Measurements from ENCODE around the gene API5.

API5 gene

DNA sequence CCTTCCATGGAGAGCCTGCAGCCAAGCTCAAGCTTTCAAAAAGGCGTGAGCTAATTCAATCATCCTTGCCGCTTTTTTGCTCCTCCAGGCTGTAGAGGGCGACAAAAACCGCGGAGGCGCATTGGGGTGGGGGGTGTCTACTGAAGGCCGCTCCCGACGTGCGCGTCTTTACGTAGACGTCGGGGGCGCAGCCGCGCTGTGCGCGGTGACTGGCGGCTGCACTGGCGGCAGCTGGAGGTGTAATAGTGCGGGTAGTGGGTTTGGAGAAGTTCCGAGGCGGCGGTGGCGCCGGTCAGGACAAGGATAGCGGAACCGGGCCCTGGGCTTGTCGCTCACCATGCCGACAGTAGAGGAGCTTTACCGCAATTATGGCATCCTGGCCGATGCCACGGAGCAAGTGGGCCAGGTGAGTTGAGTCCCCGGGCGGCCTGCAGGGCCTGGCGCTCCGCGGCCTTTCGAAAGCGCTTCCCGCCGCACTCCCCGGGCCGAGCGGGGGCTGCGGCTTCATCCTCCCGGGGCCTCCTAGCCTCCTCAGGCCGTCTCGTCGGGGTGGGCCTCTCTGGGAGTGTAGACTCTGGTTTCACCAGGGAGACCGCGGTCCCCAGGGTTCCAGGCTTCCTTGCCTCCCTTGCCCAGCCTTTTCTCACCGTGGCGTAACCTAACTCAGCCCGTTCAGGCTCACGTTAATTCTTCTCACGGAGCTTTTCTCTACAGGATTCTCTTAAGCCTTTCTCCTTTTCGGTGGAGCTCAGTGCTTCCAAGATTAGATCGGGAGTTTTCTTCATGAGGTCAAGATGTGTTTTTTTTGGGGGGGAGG is at the start of gene API5:
TSS of gene API5 (plus strand) at position 206 of the 817 bp plus-strand sequence. CDS start at position 338, 132 bp downstream.
- H3K4me1 ChIP-seq (ENCODE audit: control insufficient read depth, insufficient read depth, low read length), result peaks cover 11% of the 10 kb centered on the region; the same call in 1 of the 2 replicates

GRCh38 chr11:43267856-43268580 is 43.8 kb upstream of the API5 start:
- no peak overlapping the region for H3K4me3 ChIP-seq (ENCODE audit: low read depth, low read length)
- H3K27me3 ChIP-seq (ENCODE audit: control insufficient read depth, insufficient read depth, low read length), result no peaks in the 10 kb centered on the region
- no peak overlapping the region for H3K9ac ChIP-seq (ENCODE audit: low read depth, low read length)
- H3K4me1 ChIP-seq (ENCODE audit: control insufficient read depth, insufficient read depth, low read length), result 0 out of 2 replicates have a peak, but pooled peaks cover 3% of the 10 kb centered on the region
- no peak overlapping the region for H3K27ac ChIP-seq (ENCODE audit: low read depth, low read length)
- no peaks in the 10 kb centered on the region for H3K36me3 ChIP-seq (ENCODE audit: control insufficient read depth, insufficient read depth, low read length)
- H3K9me3 ChIP-seq (ENCODE audit: control insufficient read depth, insufficient read depth, low read length), result no peaks in the 10 kb centered on the region

More for the DNA sequence above, at the start of gene API5:
- Histone ChIP-seq H3K27me3 (ENCODE audit: control insufficient read depth, insufficient read depth, low read length) (no peaks in the 10 kb centered on the region), H3K27ac (ENCODE audit: low read depth, low read length) (peak within 1 kb of the TSS; percentile 89), H3K36me3 (ENCODE audit: control insufficient read depth, insufficient read depth, low read length) (peaks cover 7% of the 10 kb centered on the region; the same call in 1 of the 2 replicates), H3K4me3 (ENCODE audit: low read depth, low read length) (peak within 1 kb of the TSS; percentile 97), H3K9ac (ENCODE audit: low read depth, low read length) (peak within 1 kb of the TSS; percentile 91), H3K9me3 (ENCODE audit: control insufficient read depth, insufficient read depth, low read length) (no peaks in the 10 kb centered on the region)

DNA sequence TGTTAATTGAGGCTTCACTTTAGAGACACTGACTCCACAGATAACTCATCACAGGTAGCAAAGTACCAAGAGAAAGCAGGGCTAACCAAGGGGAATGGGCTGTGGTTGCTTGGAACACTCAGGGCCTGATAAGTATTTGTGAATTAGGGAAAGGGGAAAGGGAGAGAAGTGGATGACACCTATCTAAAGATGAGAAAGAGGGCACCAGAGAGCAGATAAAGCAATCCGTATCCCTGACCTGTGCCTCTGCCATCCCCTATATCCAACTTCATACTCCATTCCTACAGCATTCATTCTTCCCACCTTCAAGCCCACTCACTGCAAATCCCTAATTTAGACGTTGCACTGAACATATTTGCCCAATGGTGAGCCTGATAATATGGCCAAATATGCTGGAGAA is 43.0 kb upstream of the API5 start:
- Histone ChIP-seq H3K9me3 (ENCODE audit: control insufficient read depth, insufficient read depth, low read length) (no peaks in the 10 kb centered on the region), H3K27me3 (ENCODE audit: control insufficient read depth, insufficient read depth, low read length) (no peaks in the 10 kb centered on the region), H3K4me1 (ENCODE audit: control insufficient read depth, insufficient read depth, low read length) (0 out of 2 replicates have a peak, but pooled peaks cover 3% of the 10 kb centered on the region), H3K9ac (ENCODE audit: low read depth, low read length) (no peak overlapping the region), H3K4me3 (ENCODE audit: low read depth, low read length) (no peak overlapping the region), H3K36me3 (ENCODE audit: control insufficient read depth, insufficient read depth, low read length) (no peaks in the 10 kb centered on the region), H3K27ac (ENCODE audit: low read depth, low read length) (no peak overlapping the region)

DNA sequence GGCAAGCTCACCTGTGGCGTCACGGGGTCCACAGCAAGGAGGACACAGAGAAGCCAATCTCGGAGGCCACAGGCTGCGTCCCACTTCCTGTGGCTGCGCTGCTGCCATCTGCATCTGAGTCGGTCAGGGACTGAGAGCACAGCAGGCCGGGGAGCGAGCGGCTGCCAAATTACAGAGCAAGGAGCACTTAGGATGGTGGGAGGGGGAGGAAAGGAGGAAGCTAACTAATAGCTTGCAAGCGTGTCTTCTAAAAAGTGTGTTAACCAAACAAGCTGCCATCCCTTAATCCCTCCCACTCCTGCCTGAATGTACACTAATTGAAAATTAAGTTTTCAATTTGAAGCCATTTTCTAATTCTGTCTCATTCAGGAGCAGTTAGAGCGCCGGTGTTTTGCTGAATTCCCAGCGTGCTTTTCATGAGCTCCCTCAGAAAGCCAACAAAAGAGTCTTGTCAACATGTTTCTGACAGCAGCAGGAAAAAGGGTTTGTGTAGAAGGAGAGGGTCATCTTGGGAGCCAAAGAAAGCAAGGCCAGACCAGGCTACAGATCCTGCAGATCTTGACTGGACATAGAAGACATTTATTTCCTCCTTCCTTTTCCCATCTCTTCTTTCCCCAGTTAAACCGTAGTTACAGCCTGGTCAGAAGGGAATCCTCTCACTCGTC is 42.4 kb upstream of the API5 start:
- H3K36me3 ChIP-seq (ENCODE audit: control insufficient read depth, insufficient read depth, low read length), result no peaks in the 10 kb centered on the region
- H3K4me3 ChIP-seq (ENCODE audit: low read depth, low read length), result no peak overlapping the region
- no peaks in the 10 kb centered on the region for H3K27me3 ChIP-seq (ENCODE audit: control insufficient read depth, insufficient read depth, low read length)
- H3K27ac ChIP-seq (ENCODE audit: low read depth, low read length), result no peak overlapping the region
- no peaks in the 10 kb centered on the region for H3K9me3 ChIP-seq (ENCODE audit: control insufficient read depth, insufficient read depth, low read length)
- 0 out of 2 replicates have a peak, but pooled peaks cover 3% of the 10 kb centered on the region for H3K4me1 ChIP-seq (ENCODE audit: control insufficient read depth, insufficient read depth, low read length)
- H3K9ac ChIP-seq (ENCODE audit: low read depth, low read length), result no peak overlapping the region

DNA sequence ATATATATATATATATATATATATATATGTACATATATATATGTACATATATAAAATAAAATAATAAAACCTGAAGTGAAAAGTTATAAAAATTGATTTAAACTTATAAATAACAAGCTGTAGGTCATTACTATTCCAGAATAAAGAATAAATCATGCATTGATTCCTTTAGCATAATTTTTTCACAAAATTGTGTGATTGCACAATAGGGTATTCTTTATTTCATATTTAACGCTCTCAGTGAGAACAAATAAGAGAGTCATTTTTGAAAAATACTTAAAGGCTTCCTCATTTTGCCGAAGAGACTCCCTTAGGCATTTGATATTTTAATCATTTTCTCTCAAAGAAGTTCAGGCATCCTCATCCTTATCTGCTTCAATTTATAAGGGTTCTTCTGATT is 41.3 kb upstream of the API5 start:
- Histone ChIP-seq H3K27me3 (ENCODE audit: control insufficient read depth, insufficient read depth, low read length) (no peaks in the 10 kb centered on the region), H3K27ac (ENCODE audit: low read depth, low read length) (no peak overlapping the region), H3K4me3 (ENCODE audit: low read depth, low read length) (no peak overlapping the region), H3K9me3 (ENCODE audit: control insufficient read depth, insufficient read depth, low read length) (no peaks in the 10 kb centered on the region), H3K9ac (ENCODE audit: low read depth, low read length) (no peak overlapping the region), H3K36me3 (ENCODE audit: control insufficient read depth, insufficient read depth, low read length) (no peaks in the 10 kb centered on the region), H3K4me1 (ENCODE audit: control insufficient read depth, insufficient read depth, low read length) (0 out of 2 replicates have a peak, but pooled peaks cover 3% of the 10 kb centered on the region)

DNA sequence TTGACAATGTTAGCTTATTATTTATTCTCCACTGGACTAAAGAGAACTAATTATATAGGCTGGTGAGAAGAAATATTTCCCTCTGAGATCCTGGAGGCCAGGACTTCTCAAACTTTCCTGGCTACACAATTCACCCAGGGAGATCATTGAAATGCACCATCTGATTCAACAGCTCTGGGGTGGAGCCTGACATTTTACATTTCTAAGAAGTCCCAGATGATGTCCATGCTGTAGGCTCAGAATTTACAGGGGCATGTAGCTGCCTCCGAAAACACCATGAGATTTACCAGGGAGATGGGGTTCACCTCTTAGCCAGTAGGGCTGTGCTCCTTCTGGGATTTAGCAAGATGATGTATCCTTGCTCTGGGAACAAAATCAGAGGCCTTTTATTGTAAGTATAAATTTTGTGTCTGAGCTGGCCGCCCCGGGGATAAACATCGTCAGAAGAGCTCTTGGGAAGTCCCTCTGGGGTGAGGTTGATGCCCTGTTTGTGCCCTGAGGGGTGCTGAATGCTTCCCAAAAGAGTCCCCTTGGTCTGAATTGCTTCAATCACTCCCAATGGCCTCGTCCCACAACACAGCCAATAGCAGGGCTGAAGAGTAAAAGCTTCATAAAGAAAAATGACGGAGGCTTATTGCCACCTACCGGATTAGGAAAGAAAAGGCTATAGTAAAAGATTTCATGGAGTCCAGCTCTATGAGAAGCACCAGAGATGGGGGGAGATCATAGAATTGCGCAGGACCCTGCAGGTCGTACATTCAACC is 33.4 kb upstream of the API5 start:
- no peak overlapping the region for H3K4me3 ChIP-seq (ENCODE audit: low read depth, low read length)
- no peaks in the 10 kb centered on the region for H3K9me3 ChIP-seq (ENCODE audit: control insufficient read depth, insufficient read depth, low read length)
- H3K36me3 ChIP-seq (ENCODE audit: control insufficient read depth, insufficient read depth, low read length), result no peaks in the 10 kb centered on the region
- H3K27ac ChIP-seq (ENCODE audit: low read depth, low read length), result no peak overlapping the region
- H3K9ac ChIP-seq (ENCODE audit: low read depth, low read length), result no peak overlapping the region
- no peaks in the 10 kb centered on the region for H3K27me3 ChIP-seq (ENCODE audit: control insufficient read depth, insufficient read depth, low read length)
- peaks cover 8% of the 10 kb centered on the region for H3K4me1 ChIP-seq (ENCODE audit: control insufficient read depth, insufficient read depth, low read length)

- H3K9me3 ChIP-seq (ENCODE audit: control insufficient read depth, insufficient read depth, low read length), result no peaks in the 10 kb centered on the region
- no peak overlapping the region for H3K4me3 ChIP-seq (ENCODE audit: low read depth, low read length)
- no peak overlapping the region for H3K27ac ChIP-seq (ENCODE audit: low read depth, low read length)
- no peaks in the 10 kb centered on the region for H3K36me3 ChIP-seq (ENCODE audit: control insufficient read depth, insufficient read depth, low read length)
- H3K4me1 ChIP-seq (ENCODE audit: control insufficient read depth, insufficient read depth, low read length), result peaks cover 7% of the 10 kb centered on the region
- no peaks in the 10 kb centered on the region for H3K27me3 ChIP-seq (ENCODE audit: control insufficient read depth, insufficient read depth, low read length)
- H3K9ac ChIP-seq (ENCODE audit: low read depth, low read length), result no peak overlapping the region
These were observed 29.0 kb upstream of the API5 start for GRCh38 chr11:43282607-43283440.

- no peak overlapping the region for H3K4me3 ChIP-seq (ENCODE audit: low read depth, low read length)
- H3K9me3 ChIP-seq (ENCODE audit: control insufficient read depth, insufficient read depth, low read length), result no peaks in the 10 kb centered on the region
- no peaks in the 10 kb centered on the region for H3K36me3 ChIP-seq (ENCODE audit: control insufficient read depth, insufficient read depth, low read length)
- no peak overlapping the region for H3K27ac ChIP-seq (ENCODE audit: low read depth, low read length)
- peaks cover 4% of the 10 kb centered on the region; the same call in 1 of the 2 replicates for H3K4me1 ChIP-seq (ENCODE audit: control insufficient read depth, insufficient read depth, low read length)
- no peaks in the 10 kb centered on the region for H3K27me3 ChIP-seq (ENCODE audit: control insufficient read depth, insufficient read depth, low read length)
- H3K9ac ChIP-seq (ENCODE audit: low read depth, low read length), result no peak overlapping the region
These were observed 26.0 kb upstream of the API5 start for GRCh38 chr11:43285826-43286225.

- no peak overlapping the region for H3K27ac ChIP-seq (ENCODE audit: low read depth, low read length)
- H3K9me3 ChIP-seq (ENCODE audit: control insufficient read depth, insufficient read depth, low read length), result peaks cover 4% of the 10 kb centered on the region; the same call in 1 of the 2 replicates
- H3K4me3 ChIP-seq (ENCODE audit: low read depth, low read length), result no peak overlapping the region
- H3K9ac ChIP-seq (ENCODE audit: low read depth, low read length), result no peak overlapping the region
- H3K27me3 ChIP-seq (ENCODE audit: control insufficient read depth, insufficient read depth, low read length), result no peaks in the 10 kb centered on the region
- no peaks in the 10 kb centered on the region for H3K36me3 ChIP-seq (ENCODE audit: control insufficient read depth, insufficient read depth, low read length)
- peaks cover 4% of the 10 kb centered on the region; the same call in 1 of the 2 replicates for H3K4me1 ChIP-seq (ENCODE audit: control insufficient read depth, insufficient read depth, low read length)
These were observed 22.4 kb upstream of the API5 start for GRCh38 chr11:43289368-43289767.

- peaks cover 15% of the 10 kb centered on the region for H3K9me3 ChIP-seq (ENCODE audit: control insufficient read depth, insufficient read depth, low read length)
- no peak overlapping the region for H3K9ac ChIP-seq (ENCODE audit: low read depth, low read length)
- no peak overlapping the region for H3K27ac ChIP-seq (ENCODE audit: low read depth, low read length)
- H3K4me1 ChIP-seq (ENCODE audit: control insufficient read depth, insufficient read depth, low read length), result no peaks in the 10 kb centered on the region
- no peaks in the 10 kb centered on the region for H3K27me3 ChIP-seq (ENCODE audit: control insufficient read depth, insufficient read depth, low read length)
- H3K4me3 ChIP-seq (ENCODE audit: low read depth, low read length), result no peak overlapping the region
- H3K36me3 ChIP-seq (ENCODE audit: control insufficient read depth, insufficient read depth, low read length), result no peaks in the 10 kb centered on the region
These were observed 13.4 kb upstream of the API5 start for GRCh38 chr11:43298397-43298796.
